ENCODE data around the gene CDK10. TPM values are rescaled to one million over a fixed set of nuclear protein-coding genes. Genes with fewer than 3 reads are reported as not detected.

Gene CDK10
- total and polyA plus RNA-seq, 10 of the 15 experiments (the other 5 are each of a cell fraction or from before 2014, with no cell fraction given) = 1.5 to 58.7 (median 36.0) TPM

GRCh38 chr16:89639385-89639784 lies 47.1 kb upstream of the CDK10 start:
- 74% methylated on average over 5 of the region's 6 CpGs for WGBS (ENCODE audit: insufficient coverage, insufficient replicate concordance, low lambda C conversion rate, missing lambda C conversion rate)
- Histone ChIP-seq H3K4me2 (ENCODE audit: control insufficient read depth, insufficient read depth) (no peak overlapping the region), H2AFZ (ENCODE audit: control insufficient read depth, low read depth, low read length) (no peak overlapping the region), H3K79me2 (ENCODE audit: control insufficient read depth, insufficient read depth, low read length) (no peaks in the 10 kb centered on the region), H3K27me3 (replicated peaks in 1 of 2; ENCODE audit: control insufficient read depth in 2 of 2, insufficient read depth in 2 of 2, low read length in 1 of 2) (no peaks in the 10 kb centered on the region; a peak in 1 of 4 replicates), H3K4me1 (ENCODE audit: control insufficient read depth, insufficient read depth, low read length) (no peaks in the 10 kb centered on the region), H3K9ac (ENCODE audit: control insufficient read depth, insufficient read depth, low read length) (no peak overlapping the region), H3K4me3 (no peak overlapping the region), H3K9me3 (replicated peaks; ENCODE audit: control insufficient read depth, insufficient read depth, low read length) (peaks cover 2% of the 10 kb centered on the region; the same call in 1 of the 3 replicates), H3K36me3 (ENCODE audit: control insufficient read depth in 2 of 2, insufficient read depth in 2 of 2, low read length in 1 of 2) (no peaks in the 10 kb centered on the region), H4K20me1 (ENCODE audit: control insufficient read depth, insufficient read depth) (no peaks in the 10 kb centered on the region), H3K27ac (ENCODE audit: control insufficient read depth, insufficient read depth) (no peak overlapping the region)
- TF ChIP-seq MTA3 (IDR thresholded peaks at IDR 0.05; ENCODE audit: borderline replicate concordance, low read length) (no peak), CEBPZ (IDR thresholded peaks at IDR 0.05; ENCODE audit: low read depth, low read length) (no peak), IKZF1 (conservative IDR thresholded peaks at IDR 0.05) (no peak), BRCA1 (IDR thresholded peaks at IDR 0.05; ENCODE audit: low read depth, low read length) (no peak), BMI1 (IDR thresholded peaks at IDR 0.05; ENCODE audit: borderline replicate concordance) (no peak), NFXL1 (IDR thresholded peaks at IDR 0.05; ENCODE audit: borderline replicate concordance) (no peak), FOS (IDR thresholded peaks at IDR 0.05; ENCODE audit: borderline replicate concordance, extremely low read depth, insufficient read length) (no peak), ATF7 (IDR thresholded peaks at IDR 0.05; ENCODE audit: low read depth) (no peak), POLR2AphosphoS2 (IDR thresholded peaks at IDR 0.05; ENCODE audit: low read depth, low read length) (no peak), MYB (IDR thresholded peaks at IDR 0.05; ENCODE audit: borderline replicate concordance, low read depth, low read length) (no peak), SMAD5 (IDR thresholded peaks at IDR 0.05; ENCODE audit: low read depth) (no peak), CBX5 (IDR thresholded peaks at IDR 0.05; ENCODE audit: low read depth) (no peak), ZBTB11 (CRISPR knock-in tag; IDR thresholded peaks at IDR 0.05) (no peak)
- no TSS peak for BruUV-seq (replicated peaks)
- CTCF ChIA-PET = interaction anchor here (1.0 kb wide), 1 partner anchor 39 kb away, joined by 4 read pairs; no protein-coding TSS in a partner anchor
- intact Hi-C loops (cut with micrococcal nuclease; ENCODE audit: unreplicated experiment) (no loop called here), in situ Hi-C loops (cut with MboI) (no loop called here)
- SMC1A ChIA-PET (ENCODE audit: uncharacterized antibody, unreplicated experiment) = no interaction called here
- RAD21 ChIA-PET (ENCODE audit: unreplicated experiment) = no interaction called here
- FAIRE-seq (no peak), DNase-seq (ENCODE audit: low read depth, low spot score) (no peak), ATAC-seq (no peak)
- POLR2A ChIA-PET = no interaction called here
